Hepatocyte (in vitro differentiated cells): ENCODE data around the gene TACC2. TPM values are rescaled to one million over a fixed set of nuclear protein-coding genes. Genes with fewer than 3 reads are reported as not detected.

ENCODE experiments used
- DNase-seq: peaks from one replicate; pipeline ENCODE4 v3.0.0-alpha.2; 2016; ENCODE audit warnings: low spot score
- H2AFZ ChIP-seq: fragments of 200-600 bp; sonication (generic); 2 replicates; pipeline ENCODE4 v1.6.0; 2016; ENCODE audit warnings: antibody characterized with exemption, mild to moderate bottlenecking
- H3K27ac ChIP-seq: fragments of 200-600 bp; sonication (generic); 2 replicates; pipeline ENCODE4 v1.5.1; 2016; ENCODE audit warnings: mild to moderate bottlenecking
- H3K27me3 ChIP-seq: fragments of 200-600 bp; sonication (generic); 2 replicates; pipeline ENCODE4 v1.6.1; 2016
- H3K36me3 ChIP-seq: fragments of 200-600 bp; sonication (generic); replicated peaks from 2 replicates; pipeline ENCODE4 v1.5.1; 2016; ENCODE audit warnings: low read depth; ENCODE audit not compliant: insufficient read depth
- H3K4me1 ChIP-seq: fragments of 200-600 bp; sonication (generic); 2 replicates; pipeline ENCODE4 v1.5.1; 2016; ENCODE audit warnings: mild to moderate bottlenecking, moderate library complexity; ENCODE audit not compliant: insufficient read depth
- H3K4me2 ChIP-seq: fragments of 200-600 bp; sonication (generic); 2 replicates; pipeline ENCODE4 v1.6.0; 2016
- H3K4me3 ChIP-seq: fragments of 200-600 bp; sonication (generic); 2 replicates; pipeline ENCODE4 v1.5.1; 2016; ENCODE audit warnings: mild to moderate bottlenecking
- H3K79me2 ChIP-seq: fragments of 200-600 bp; sonication (generic); 2 replicates; pipeline ENCODE4 v1.6.0; 2017; ENCODE audit warnings: mild to moderate bottlenecking
- H3K9me2 ChIP-seq: fragments of 200-600 bp; sonication (generic); replicated peaks from 2 replicates; pipeline ENCODE4 v1.6.0; 2017; ENCODE audit warnings: mild to moderate bottlenecking; ENCODE audit not compliant: insufficient read depth
- H3K9me3 ChIP-seq: fragments of 200-600 bp; sonication (generic); 2 replicates; pipeline ENCODE4 v1.5.1; 2016; ENCODE audit warnings: low read depth, mild to moderate bottlenecking
- H4K20me1 ChIP-seq: fragments of 200-600 bp; sonication (generic); 2 replicates; pipeline ENCODE4 v1.6.0; 2016; ENCODE audit warnings: mild to moderate bottlenecking; ENCODE audit not compliant: insufficient read depth, poor library complexity, severe bottlenecking
- CTCF ChIP-seq: fragments of 200-600 bp; sonication (generic); IDR thresholded peaks from 2 replicates; pipeline ENCODE4 v1.5.1; 2016; ENCODE audit warnings: antibody characterized with exemption, mild to moderate bottlenecking; ENCODE audit not compliant: poor library complexity
- EZH2 ChIP-seq: fragments of 200-600 bp; sonication (generic); IDR thresholded peaks from 2 replicates; pipeline ENCODE4 v1.6.1; 2016; ENCODE audit warnings: antibody characterized with exemption, mild to moderate bottlenecking, borderline replicate concordance
- EZH2phosphoT487 ChIP-seq: fragments of 200-600 bp; sonication (generic); IDR thresholded peaks from one replicate; pipeline ENCODE4 v1.6.1; 2018; ENCODE audit warnings: antibody characterized with exemption, mild to moderate bottlenecking, low read depth, moderate library complexity; ENCODE audit not compliant: unreplicated experiment, severe bottlenecking
- WGBS: methylation state at CpG from one replicate; pipeline ENCODE4 v1.1.6; 2016; ENCODE audit warnings: low lambda C conversion rate; ENCODE audit errors: missing lambda C conversion rate; 5-methylcytosine and 5-hydroxymethylcytosine counted together
- polyA plus RNA-seq: library from polyadenylated mRNA; unstranded; fragments of >200 nt; fragmentation: Nextera tagmentation; extraction: Ambion mirVana; gene quantifications from 2 replicates; pipeline ENCODE4 v1.2.1, GENCODE V29; 2016
- total RNA-seq: library from RNA; depleted of rRNA; stranded (reverse); fragments of >200 nt; gene quantifications from 2 replicates; pipeline ENCODE4 v1.2.3, GENCODE V29; 2014

The TACC2 gene
- total and polyA plus RNA-seq, 2 experiments from 2014 or later, result 20.0 to 34.6 TPM

DNA sequence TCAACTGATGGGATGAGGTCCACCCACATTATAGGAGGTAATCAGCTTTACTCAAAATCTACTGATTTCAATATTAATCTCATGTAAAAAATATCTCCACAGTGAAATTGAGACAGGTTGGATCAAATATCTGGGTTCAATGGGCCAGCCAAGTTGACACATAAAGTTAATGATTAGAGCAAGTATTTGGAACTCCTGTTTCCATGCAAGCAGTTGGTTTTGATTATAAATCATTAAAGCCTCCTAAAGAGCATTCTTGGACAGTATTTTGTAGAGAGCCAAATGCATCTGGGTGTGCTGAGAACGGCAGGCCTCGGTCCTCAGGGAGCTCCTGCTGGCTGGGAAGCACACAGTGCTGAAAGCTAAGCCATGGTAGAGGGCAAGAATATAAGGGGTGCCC is 155.2 kb downstream of the TACC2 start:
- no peak for TF ChIP-seq CTCF
- no peak for TF ChIP-seq EZH2
- no peak for TF ChIP-seq EZH2phosphoT487
- H3K9me3 ChIP-seq, result peaks cover 5% of the 10 kb centered on the region
- H3K36me3 ChIP-seq, result peaks cover 5% of the 10 kb centered on the region
- H4K20me1 ChIP-seq, result peaks cover 9% of the 10 kb centered on the region
- no peak overlapping the region for H3K4me2 ChIP-seq
- no peaks in the 10 kb centered on the region for H3K9me2 ChIP-seq
- WGBS, result 56% methylated on average over 2 of the region's 2 CpGs
- H3K27me3 ChIP-seq, result no peaks in the 10 kb centered on the region
- peaks cover 24% of the 10 kb centered on the region for H3K79me2 ChIP-seq
- peaks cover 27% of the 10 kb centered on the region for H3K4me1 ChIP-seq
- no peak overlapping the region for H3K4me3 ChIP-seq
- H3K27ac ChIP-seq, result no peak overlapping the region
- H2AFZ ChIP-seq, result no peak overlapping the region
- DNase-seq, result no peak

- Histone ChIP-seq H3K27me3 (no peaks in the 10 kb centered on the region), H3K36me3 (peaks cover 5% of the 10 kb centered on the region), H3K9me3 (peaks cover 5% of the 10 kb centered on the region), H3K4me1 (peaks cover 19% of the 10 kb centered on the region), H4K20me1 (peaks cover 9% of the 10 kb centered on the region), H3K4me2 (no peak overlapping the region), H3K4me3 (no peak overlapping the region), H2AFZ (no peak overlapping the region), H3K79me2 (peaks cover 21% of the 10 kb centered on the region), H3K27ac (no peak overlapping the region), H3K9me2 (no peaks in the 10 kb centered on the region)
- TF ChIP-seq CTCF (no peak), EZH2phosphoT487 (no peak), EZH2 (no peak)
- DNase-seq, result no peak
- WGBS, result 100% methylated on average over 2 of the region's 2 CpGs
These were observed 156.2 kb downstream of the TACC2 start for GRCh38 chr10:122145113-122145512.

DNA sequence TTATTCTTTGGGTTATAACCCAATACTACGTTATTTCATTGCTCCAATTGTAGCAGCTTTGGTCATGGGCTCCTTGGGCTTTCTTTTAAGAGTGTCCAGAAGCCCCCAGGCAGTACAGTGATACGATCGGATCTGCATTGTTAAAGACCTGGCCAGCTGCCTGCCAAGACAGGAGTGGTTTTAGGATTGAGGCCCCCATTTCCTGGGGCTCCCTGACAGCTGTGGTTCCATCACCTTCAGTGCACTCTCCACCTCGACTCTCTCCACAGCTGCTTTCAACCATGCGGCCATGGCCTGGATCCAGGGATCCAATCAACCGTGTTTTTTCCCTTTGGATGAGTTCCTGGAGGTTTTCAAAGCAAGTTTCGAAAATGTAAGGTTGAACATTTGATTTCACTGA is 158.7 kb downstream of the TACC2 start:
- Histone ChIP-seq H3K27ac (no peak overlapping the region), H3K4me2 (no peak overlapping the region), H3K27me3 (no peaks in the 10 kb centered on the region), H2AFZ (no peak overlapping the region), H4K20me1 (no peaks in the 10 kb centered on the region), H3K4me1 (peaks cover 5% of the 10 kb centered on the region), H3K4me3 (no peak overlapping the region), H3K9me2 (no peaks in the 10 kb centered on the region), H3K36me3 (peaks cover 5% of the 10 kb centered on the region), H3K79me2 (peaks cover 18% of the 10 kb centered on the region), H3K9me3 (peaks cover 5% of the 10 kb centered on the region)
- 60% methylated on average over 7 of the region's 7 CpGs for WGBS
- TF ChIP-seq CTCF, result no peak
- no peak for TF ChIP-seq EZH2
- no peak for TF ChIP-seq EZH2phosphoT487
- peak; percentile 43 for DNase-seq

- no peaks in the 10 kb centered on the region for H4K20me1 ChIP-seq
- H3K4me1 ChIP-seq, result peaks cover 5% of the 10 kb centered on the region
- H3K9me3 ChIP-seq, result peaks cover 5% of the 10 kb centered on the region
- peak overlapping the region; percentile 53 for H3K27ac ChIP-seq
- H2AFZ ChIP-seq, result no peak overlapping the region
- peaks cover 5% of the 10 kb centered on the region for H3K36me3 ChIP-seq
- H3K4me3 ChIP-seq, result no peak overlapping the region
- H3K27me3 ChIP-seq, result no peaks in the 10 kb centered on the region
- WGBS, result 78% methylated on average over 11 of the region's 15 CpGs
- no peak overlapping the region for H3K4me2 ChIP-seq
- no peak for DNase-seq
- TF ChIP-seq EZH2 (no peak), CTCF (no peak), EZH2phosphoT487 (no peak)
- peaks cover 8% of the 10 kb centered on the region for H3K79me2 ChIP-seq
- H3K9me2 ChIP-seq, result no peaks in the 10 kb centered on the region
These were observed 160.1 kb downstream of the TACC2 start for GRCh38 chr10:122148876-122149560.
